Measurements from ENCODE around the gene MRI1. TPM values are rescaled to one million over a fixed set of nuclear protein-coding genes. Genes with fewer than 3 reads are reported as not detected.

The MRI1 gene
- total RNA-seq, 1 donor from 2014 or later: 32.6 TPM

GRCh38 chr19:13817615-13818371 is 53.5 kb downstream of the MRI1 start:
- no peak for DNase-seq (ENCODE audit: low read depth)
- TF ChIP-seq CTCF (IDR thresholded peaks at IDR 0.05; ENCODE audit: insufficient read depth, low read length, poor library complexity, severe bottlenecking): no peak
- peaks cover 4% of the 10 kb centered on the region for H3K36me3 ChIP-seq (ENCODE audit: control insufficient read depth, insufficient read depth, low read length)
- no peaks in the 10 kb centered on the region for H3K27me3 ChIP-seq (ENCODE audit: control insufficient read depth, insufficient read depth, low read length)
- no peak overlapping the region for H3K4me3 ChIP-seq (ENCODE audit: low read depth, low read length)

- no peak for DNase-seq (ENCODE audit: low read depth)
- H3K36me3 ChIP-seq (ENCODE audit: control insufficient read depth, insufficient read depth, low read length): peaks cover 4% of the 10 kb centered on the region
- H3K4me3 ChIP-seq (ENCODE audit: low read depth, low read length): no peak overlapping the region
- no peaks in the 10 kb centered on the region for H3K27me3 ChIP-seq (ENCODE audit: control insufficient read depth, insufficient read depth, low read length)
- TF ChIP-seq CTCF (IDR thresholded peaks at IDR 0.05; ENCODE audit: insufficient read depth, low read length, poor library complexity, severe bottlenecking): no peak
Observed at GRCh38 chr19:13819238-13819637, 54.9 kb downstream of the MRI1 start.

- no peak overlapping the region for H3K4me3 ChIP-seq (ENCODE audit: low read depth, low read length)
- peaks cover 4% of the 10 kb centered on the region for H3K36me3 ChIP-seq (ENCODE audit: control insufficient read depth, insufficient read depth, low read length)
- DNase-seq (ENCODE audit: low read depth): no peak
- no peaks in the 10 kb centered on the region for H3K27me3 ChIP-seq (ENCODE audit: control insufficient read depth, insufficient read depth, low read length)
- TF ChIP-seq CTCF (IDR thresholded peaks at IDR 0.05; ENCODE audit: insufficient read depth, low read length, poor library complexity, severe bottlenecking): no peak
Observed at GRCh38 chr19:13821292-13821691, 57.0 kb downstream of the MRI1 start.

GRCh38 chr19:13823256-13823655 is 58.9 kb downstream of the MRI1 start:
- TF ChIP-seq CTCF (IDR thresholded peaks at IDR 0.05; ENCODE audit: insufficient read depth, low read length, poor library complexity, severe bottlenecking): no peak
- DNase-seq (ENCODE audit: low read depth): no peak
- Histone ChIP-seq H3K36me3 (ENCODE audit: control insufficient read depth, insufficient read depth, low read length) (peaks cover 4% of the 10 kb centered on the region), H3K27me3 (ENCODE audit: control insufficient read depth, insufficient read depth, low read length) (no peaks in the 10 kb centered on the region), H3K4me3 (ENCODE audit: low read depth, low read length) (no peak overlapping the region)

Other genes with a start within 250 kb of the MRI1 start
- gene C19orf53, start 9.9 kb downstream of the MRI1 start, total RNA-seq: 196 and 203 TPM in 2 replicates
- 25.7 and 25.9 TPM in 2 replicates for gene ZSWIM4, start 30.9 kb downstream of the MRI1 start, total RNA-seq
- gene NANOS3, start 112.6 kb downstream of the MRI1 start, total RNA-seq: 0.68 TPM in 1 of 2 replicates, not detected in the other
- gene BRME1, start 141.6 kb downstream of the MRI1 start, total RNA-seq: 1.7 and 2.5 TPM in 2 replicates
- gene CC2D1A, start 141.7 kb downstream of the MRI1 start, total RNA-seq: 26.5 and 32.0 TPM in 2 replicates
- gene PODNL1, start 173.9 kb downstream of the MRI1 start, total RNA-seq: not detected in 2 replicates
- 23.7 and 37.2 TPM in 2 replicates for gene DCAF15, start 188.0 kb downstream of the MRI1 start, total RNA-seq
- 6.8 and 7.0 TPM in 2 replicates for gene RFX1, start 241.8 kb downstream of the MRI1 start, total RNA-seq

Data from kidney epithelial cell (primary cell).